ENCODE data around the gene PRKCA. TPM values are rescaled to one million over a fixed set of nuclear protein-coding genes. Genes with fewer than 3 reads are reported as not detected.
"Not testable (repeated sequence)": the region's sequence is repeated elsewhere in the genome, so short reads cannot be mapped to it uniquely, and the experiment has no call there.

PRKCA gene
- polyA plus RNA-seq, 1 experiment, result 66.8 TPM

- H3K4me3 ChIP-seq (ENCODE audit: low read depth, low read length), result no peak overlapping the region
- no peaks in the 10 kb centered on the region for H3K9me3 ChIP-seq (ENCODE audit: control insufficient read depth, insufficient read depth, low read length)
- ChIA-PET CTCF (no interaction called here), POLR2A (no interaction called here)
- no peak for TF ChIP-seq CTCF (IDR thresholded peaks at IDR 0.05; ENCODE audit: low read depth, low read length)
- H3K27ac ChIP-seq (ENCODE audit: low read depth, low read length), result no peak overlapping the region
- no peaks in the 10 kb centered on the region for H3K27me3 ChIP-seq (ENCODE audit: control insufficient read depth, insufficient read depth, low read length)
- no peak for DNase-seq (ENCODE audit: low read depth, low spot score)
These were observed 36.5 kb downstream of the PRKCA start for GRCh38 chr17:66338937-66339336.

DNA sequence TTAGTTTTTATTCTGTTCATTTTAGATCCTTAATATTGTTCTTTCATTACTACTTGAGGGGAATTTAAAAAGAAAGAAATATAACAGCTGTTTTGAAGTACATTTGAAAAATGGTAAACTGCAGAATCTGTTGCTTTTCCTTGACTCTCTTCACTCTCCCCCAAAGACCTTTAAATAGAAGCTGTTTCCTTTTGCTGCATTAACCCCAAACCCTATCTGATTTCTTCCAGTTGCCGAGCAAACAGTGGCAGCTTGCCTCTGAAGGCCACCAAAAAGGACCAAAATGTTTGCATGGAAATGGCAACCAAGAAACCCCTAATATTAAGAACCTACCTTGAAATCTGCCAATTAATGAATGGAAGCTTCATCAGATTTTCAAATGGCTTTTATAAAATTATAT, 37.1 kb downstream of the PRKCA start:
- Histone ChIP-seq H3K27ac (ENCODE audit: low read depth, low read length) (no peak overlapping the region), H3K4me3 (ENCODE audit: low read depth, low read length) (no peak overlapping the region), H3K9me3 (ENCODE audit: control insufficient read depth, insufficient read depth, low read length) (no peaks in the 10 kb centered on the region), H3K27me3 (ENCODE audit: control insufficient read depth, insufficient read depth, low read length) (no peaks in the 10 kb centered on the region)
- CTCF ChIA-PET, result no interaction called here
- POLR2A ChIA-PET, result interaction anchor here (0.6 kb wide), 1 partner anchor 237 kb away, joined by 7 read pairs; no protein-coding TSS in a partner anchor
- no peak for DNase-seq (ENCODE audit: low read depth, low spot score)
- TF ChIP-seq CTCF (IDR thresholded peaks at IDR 0.05; ENCODE audit: low read depth, low read length), result no peak

DNA sequence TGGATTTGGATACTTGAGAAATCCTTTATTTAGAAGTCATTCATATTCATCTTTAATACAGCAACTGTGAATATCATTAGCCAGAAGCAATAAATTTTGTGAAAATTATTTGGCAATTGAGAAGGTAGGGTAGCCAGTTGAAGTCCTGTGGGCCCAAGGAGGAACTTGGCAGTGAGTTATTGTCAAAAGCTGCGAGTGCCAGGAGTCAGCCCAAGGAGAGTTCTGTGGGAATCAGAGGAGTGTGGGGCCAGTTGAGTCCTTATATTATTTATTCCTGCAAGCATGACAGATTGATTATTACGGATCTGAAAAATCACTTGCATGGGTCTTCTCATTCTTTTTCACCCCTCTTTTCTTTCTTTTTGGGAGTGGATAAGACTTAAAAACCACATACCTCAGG, 38.3 kb downstream of the PRKCA start:
- Histone ChIP-seq H3K4me3 (ENCODE audit: low read depth, low read length) (no peak overlapping the region), H3K9me3 (ENCODE audit: control insufficient read depth, insufficient read depth, low read length) (no peaks in the 10 kb centered on the region), H3K27ac (ENCODE audit: low read depth, low read length) (no peak overlapping the region), H3K27me3 (ENCODE audit: control insufficient read depth, insufficient read depth, low read length) (no peaks in the 10 kb centered on the region)
- TF ChIP-seq CTCF (IDR thresholded peaks at IDR 0.05; ENCODE audit: low read depth, low read length), result no peak
- no peak for DNase-seq (ENCODE audit: low read depth, low spot score)
- ChIA-PET POLR2A (no interaction called here), CTCF (no interaction called here)

GRCh38 chr17:66341462-66341861, 39.0 kb downstream of the PRKCA start:
- ChIA-PET CTCF (interaction anchor here (0.6 kb wide), 1 partner anchor 51 kb away, joined by 7 read pairs; no protein-coding TSS in a partner anchor), POLR2A (no interaction called here)
- TF ChIP-seq CTCF (IDR thresholded peaks at IDR 0.05; ENCODE audit: low read depth, low read length), result no peak
- Histone ChIP-seq H3K27ac (ENCODE audit: low read depth, low read length) (no peak overlapping the region), H3K27me3 (ENCODE audit: control insufficient read depth, insufficient read depth, low read length) (no peaks in the 10 kb centered on the region), H3K4me3 (ENCODE audit: low read depth, low read length) (no peak overlapping the region), H3K9me3 (ENCODE audit: control insufficient read depth, insufficient read depth, low read length) (no peaks in the 10 kb centered on the region)
- no peak for DNase-seq (ENCODE audit: low read depth, low spot score)

GRCh38 chr17:66342263-66342662, 39.9 kb downstream of the PRKCA start:
- DNase-seq (ENCODE audit: low read depth, low spot score); CTCF ChIA-PET; H3K4me3 ChIP-seq (ENCODE audit: low read depth, low read length); H3K27me3 ChIP-seq (ENCODE audit: control insufficient read depth, insufficient read depth, low read length); POLR2A ChIA-PET; H3K9me3 ChIP-seq (ENCODE audit: control insufficient read depth, insufficient read depth, low read length); H3K27ac ChIP-seq (ENCODE audit: low read depth, low read length): not testable (repeated sequence)

DNA sequence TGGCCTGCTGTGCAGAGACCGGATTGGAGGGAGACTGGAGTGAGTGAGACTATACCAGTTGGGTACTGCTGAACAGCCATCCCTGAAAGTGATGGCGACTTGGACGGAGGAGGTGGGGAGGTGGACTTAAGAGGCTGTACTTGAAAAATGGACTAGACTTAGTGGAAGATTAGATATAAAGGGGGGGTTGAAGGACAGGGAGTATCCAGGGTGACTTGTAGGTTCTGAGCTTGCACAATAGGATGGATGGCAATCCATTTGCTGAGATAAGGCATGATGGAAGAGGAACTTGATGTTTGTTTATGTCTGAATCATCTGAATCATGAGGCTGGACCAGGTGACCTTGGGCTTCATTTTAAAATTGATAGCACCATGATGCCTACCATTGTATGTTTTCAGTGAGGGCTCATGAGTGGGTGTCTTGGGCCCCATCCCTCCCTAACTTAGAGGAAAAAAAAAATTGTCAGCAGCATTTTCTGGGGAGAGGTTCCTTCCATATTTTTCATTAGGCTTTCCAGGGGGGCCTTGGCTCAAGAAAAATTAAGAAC, 41.2 kb downstream of the PRKCA start:
- Histone ChIP-seq H3K9me3 (ENCODE audit: control insufficient read depth, insufficient read depth, low read length) (no peaks in the 10 kb centered on the region), H3K4me3 (ENCODE audit: low read depth, low read length) (no peak overlapping the region), H3K27me3 (ENCODE audit: control insufficient read depth, insufficient read depth, low read length) (no peaks in the 10 kb centered on the region), H3K27ac (ENCODE audit: low read depth, low read length) (no peak overlapping the region)
- CTCF ChIA-PET, result no interaction called here
- POLR2A ChIA-PET, result no interaction called here
- DNase-seq (ENCODE audit: low read depth, low spot score), result no peak
- TF ChIP-seq CTCF (IDR thresholded peaks at IDR 0.05; ENCODE audit: low read depth, low read length), result no peak
